NT2/D1 (cell line): ENCODE results near the gene CUL1.

ENCODE experiments used
- SUZ12 ChIP-seq: IDR thresholded peaks from 2 replicates; pipeline ENCODE4 v1.6.1; 2011; ENCODE audit not compliant: insufficient read length, insufficient read depth; ENCODE audit errors: extremely low read depth
- YY1 ChIP-seq: IDR thresholded peaks from 2 replicates; pipeline ENCODE4 v1.6.1; 2011; ENCODE audit not compliant: insufficient read length, insufficient read depth
- ZNF274 ChIP-seq: IDR thresholded peaks from 2 replicates; pipeline ENCODE4 v1.6.1; 2011; ENCODE audit warnings: mild to moderate bottlenecking, low read depth, low read length

DNA sequence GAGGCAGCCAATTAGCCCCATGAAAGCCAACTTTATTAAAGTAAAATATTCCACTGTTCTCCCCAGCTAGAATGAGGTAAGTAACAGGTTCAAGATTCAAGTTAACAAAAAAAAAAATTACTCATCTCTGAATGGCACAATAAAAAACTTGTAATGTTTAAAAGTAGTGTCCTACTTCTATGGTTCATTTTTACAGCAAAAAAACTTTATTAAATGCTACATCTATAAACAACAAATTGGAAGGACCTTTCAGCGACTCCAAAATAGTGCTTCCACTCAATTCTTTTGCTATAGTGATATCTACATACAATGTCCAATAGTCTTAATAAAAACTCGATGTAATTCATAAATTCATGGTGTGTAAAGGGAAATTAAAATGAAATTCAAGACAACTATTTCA is 126.2 kb downstream of the CUL1 start:
- TF ChIP-seq SUZ12 = no peak
- TF ChIP-seq ZNF274 = no peak
- no peak for TF ChIP-seq YY1
